CD14-positive monocyte (primary cell): ENCODE results near the gene EDNRA. TPM values are rescaled to one million over a fixed set of nuclear protein-coding genes. Genes with fewer than 3 reads are reported as not detected.

ENCODE experiments used
- DNase-seq, 3 donors: peaks; one replicate each; pipeline ENCODE4 v3.0.0-alpha.2; 2011 to 2022
- H2AFZ ChIP-seq: 2 replicates; pipeline ENCODE4 v1.6.0; 2012; ENCODE audit warnings: mild to moderate bottlenecking, low read depth, low read length, inconsistent platforms; ENCODE audit not compliant: insufficient read depth, poor library complexity, severe bottlenecking
- H3K27ac ChIP-seq, 2 donors: 1 replicate in 1 of 2; 2 replicates in 1 of 2; pipeline ENCODE4 v1.5.1; 2012 to 2013; ENCODE audit warnings: low read length in 2 of 2, control low read depth in 1 of 2, inconsistent platforms in 1 of 2, low read depth in 1 of 2, mild to moderate bottlenecking in 1 of 2
- H3K27me3 ChIP-seq, 2 donors: one replicate each; pipeline versions ENCODE4 v1.6.0 to v1.6.1; 2011 to 2013; ENCODE audit warnings: low read length in 2 of 2; ENCODE audit not compliant: control insufficient read depth in 2 of 2, insufficient read depth in 2 of 2
- H3K36me3 ChIP-seq, 2 donors: replicated peaks in 1 of 2; 1 replicate in 1 of 2; 2 replicates in 1 of 2; pipeline versions ENCODE4 v1.5.1 to v1.6.1; 2012 to 2013; ENCODE audit warnings: low read length in 2 of 2, control low read depth in 1 of 2, inconsistent platforms in 1 of 2, mild to moderate bottlenecking in 1 of 2; ENCODE audit not compliant: insufficient read depth in 2 of 2, control insufficient read depth in 1 of 2
- H3K4me1 ChIP-seq, 2 donors: 1 replicate in 1 of 2; 2 replicates in 1 of 2; pipeline versions ENCODE4 v1.5.1 to v1.6.1; 2012 to 2013; ENCODE audit warnings: low read length in 2 of 2, control low read depth in 1 of 2, inconsistent platforms in 1 of 2, mild to moderate bottlenecking in 1 of 2, moderate library complexity in 1 of 2; ENCODE audit not compliant: insufficient read depth in 2 of 2, control insufficient read depth in 1 of 2
- H3K4me2 ChIP-seq: replicated peaks from 2 replicates; pipeline ENCODE3; 2012; ENCODE audit warnings: low read length, moderate library complexity, mild to moderate bottlenecking; ENCODE audit not compliant: poor library complexity, severe bottlenecking; ENCODE audit errors: extremely low read depth
- H3K4me3 ChIP-seq, 3 experiments: fragments of 200-600 bp in 1 of 3; sonication (generic) in 1 of 3; replicated peaks in 1 of 3; 1 replicate in 2 of 3; 2 replicates in 1 of 3; pipeline ENCODE4 v1.5.1; 2011 to 2013; ENCODE audit warnings: low read length in 3 of 3, mild to moderate bottlenecking in 3 of 3, control low read depth in 2 of 3, low read depth in 2 of 3, inconsistent platforms in 1 of 3, moderate library complexity in 1 of 3
- H3K79me2 ChIP-seq: 2 replicates; pipeline ENCODE4 v1.6.0; 2012; ENCODE audit warnings: mild to moderate bottlenecking, control low read depth, inconsistent platforms, low read length, moderate library complexity; ENCODE audit not compliant: insufficient read depth
- H3K9ac ChIP-seq: 2 replicates; pipeline ENCODE4 v1.6.0; 2017; ENCODE audit warnings: low read length, mild to moderate bottlenecking; ENCODE audit not compliant: insufficient read depth, poor library complexity, severe bottlenecking
- H3K9me3 ChIP-seq, 2 donors: replicated peaks in 1 of 2; 1 replicate in 1 of 2; 2 replicates in 1 of 2; pipeline versions ENCODE4 v1.5.1 to v1.6.1; 2012 to 2013; ENCODE audit warnings: low read length in 2 of 2, control low read depth in 1 of 2; ENCODE audit not compliant: control insufficient read depth in 1 of 2, insufficient read depth in 1 of 2
- H4K20me1 ChIP-seq: 2 replicates; pipeline ENCODE4 v1.6.0; 2012; ENCODE audit warnings: mild to moderate bottlenecking, low read length, control low read depth, moderate library complexity; ENCODE audit not compliant: insufficient read depth
- H3K27ac Mint-ChIP-seq, 7 donors: one replicate each; pipeline ENCODE4 v1.8.0; 2020; ENCODE audit warnings: mild to moderate bottlenecking in 7 of 7, mixed read lengths in 7 of 7, moderate library complexity in 6 of 7, inconsistent platforms in 2 of 7
- H3K27me3 Mint-ChIP-seq, 3 donors: one replicate each; pipeline ENCODE4 v1.8.0; 2021 to 2022; ENCODE audit warnings: low read depth in 3 of 3, mild to moderate bottlenecking in 3 of 3, mixed read lengths in 3 of 3, moderate library complexity in 3 of 3, inconsistent platforms in 1 of 3
- H3K36me3 Mint-ChIP-seq, 2 donors: one replicate each; pipeline ENCODE4 v1.8.0; 2020; ENCODE audit warnings: mixed read lengths in 2 of 2, inconsistent platforms in 1 of 2, mild to moderate bottlenecking in 1 of 2
- H3K4me1 Mint-ChIP-seq: one replicate; pipeline ENCODE4 v1.8.0; 2020; ENCODE audit warnings: mild to moderate bottlenecking, mixed read lengths
- H3K4me3 Mint-ChIP-seq, 2 donors: one replicate each; pipeline ENCODE4 v1.8.0; 2020; ENCODE audit warnings: mild to moderate bottlenecking in 2 of 2, mixed read lengths in 2 of 2, moderate library complexity in 1 of 2
- H3K9me3 Mint-ChIP-seq, 7 donors: one replicate each; pipeline ENCODE4 v1.8.0; 2020 to 2022; ENCODE audit warnings: mixed read lengths in 7 of 7, mild to moderate bottlenecking in 6 of 7, moderate library complexity in 6 of 7, inconsistent platforms in 2 of 7
- CTCF ChIP-seq: fragments of 200-600 bp; IDR thresholded peaks from one replicate; pipeline ENCODE4 v1.8.0; 2022; ENCODE audit warnings: antibody characterized with exemption, mild to moderate bottlenecking
- WGBS: methylation state at CpG from one replicate; pipeline ENCODE4 v1.1.5; 2013; ENCODE audit warnings: missing lambda C conversion rate; ENCODE audit not compliant: insufficient coverage; 5-methylcytosine and 5-hydroxymethylcytosine counted together
- intact Hi-C, 2 donors: fragments of 100-400 bp; cut with micrococcal nuclease; formaldehyde crosslinking; loops; one replicate each; pipeline versions ENCODE4 v1.15.0 to v1.15.1; 2023
- polyA plus RNA-seq, 3 donors: library from polyadenylated mRNA; depleted of rRNA in 1 of 3; unstranded in 2 of 3; stranded (reverse) in 1 of 3; fragments of 300-500 nt in 2 of 3; fragments of >200 nt in 1 of 3; fragmentation: Illumina TruSeq in 2 of 3; gene quantifications; 1 replicate in 2 of 3; 2 replicates in 1 of 3; pipeline ENCODE4 v1.2.3, GENCODE V29; 2012 to 2021

EDNRA gene
- polyA plus RNA-seq, 3 donors, result not detected

DNA sequence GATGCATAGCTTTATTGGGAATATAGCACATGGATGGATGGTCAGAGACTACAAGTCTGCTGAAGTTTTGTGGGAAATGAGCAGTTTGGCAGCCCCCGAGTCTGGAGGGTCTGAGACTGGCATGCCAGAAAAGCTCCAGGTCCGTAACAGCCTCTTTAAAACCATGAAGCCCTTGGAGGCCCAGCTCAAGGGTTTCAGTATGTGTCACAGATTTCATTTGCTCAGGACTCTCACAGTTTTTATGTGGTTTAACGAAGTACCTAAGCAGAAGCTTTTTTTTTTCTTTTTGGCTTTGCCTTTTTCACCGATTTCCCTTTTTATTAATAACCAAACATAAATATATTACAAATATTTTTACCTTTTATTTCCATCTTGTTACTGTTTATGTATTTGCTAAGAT lies 105.7 kb downstream of the EDNRA start:
- Mint-ChIP-seq H3K4me3 (no peak overlapping the region), H3K27ac (no peak overlapping the region), H3K27me3 (peaks cover 0 to 2% (median 1%) of the 10 kb centered on the region in 3 donors), H3K4me1 (no peaks in the 10 kb centered on the region), H3K9me3 (peaks cover 0 to 6% (median 2%) of the 10 kb centered on the region in 7 donors), H3K36me3 (no peaks in the 10 kb centered on the region)
- intact Hi-C loops, result no loop called here
- H3K4me1 ChIP-seq, result no peaks in the 10 kb centered on the region
- H3K4me2 ChIP-seq, result no peak overlapping the region
- no peaks in the 10 kb centered on the region for H4K20me1 ChIP-seq
- H3K9ac ChIP-seq, result no peak overlapping the region
- no peak overlapping the region for H3K4me3 ChIP-seq
- H3K36me3 ChIP-seq, result no peaks in the 10 kb centered on the region
- no peak for DNase-seq
- H3K79me2 ChIP-seq, result no peaks in the 10 kb centered on the region
- H3K27me3 ChIP-seq, result no peaks in the 10 kb centered on the region
- H3K9me3 ChIP-seq, result no peaks in the 10 kb centered on the region
- TF ChIP-seq CTCF, result no peak
- H3K27ac ChIP-seq, result no peak overlapping the region
- WGBS, result 95% methylated on average over 2 of the region's 4 CpGs
- H2AFZ ChIP-seq, result no peak overlapping the region

GRCh38 chr4:147587041-147587440 lies 106.1 kb downstream of the EDNRA start:
- Histone ChIP-seq H4K20me1 (no peaks in the 10 kb centered on the region), H3K9me3 (no peaks in the 10 kb centered on the region), H3K27me3 (no peaks in the 10 kb centered on the region), H3K4me1 (no peaks in the 10 kb centered on the region), H2AFZ (no peak overlapping the region), H3K9ac (no peak overlapping the region), H3K4me2 (no peak overlapping the region), H3K4me3 (no peak overlapping the region), H3K79me2 (no peaks in the 10 kb centered on the region), H3K36me3 (no peaks in the 10 kb centered on the region), H3K27ac (no peak overlapping the region)
- TF ChIP-seq CTCF, result no peak
- H3K9me3 Mint-ChIP-seq, result peaks cover 0 to 6% (median 2%) of the 10 kb centered on the region in 7 donors
- H3K36me3 Mint-ChIP-seq, result no peaks in the 10 kb centered on the region
- no peak overlapping the region for H3K4me3 Mint-ChIP-seq
- H3K27ac Mint-ChIP-seq, result no peak overlapping the region
- intact Hi-C loops, result no loop called here
- H3K27me3 Mint-ChIP-seq, result peaks cover 0 to 2% (median 1%) of the 10 kb centered on the region in 3 donors
- H3K4me1 Mint-ChIP-seq, result no peaks in the 10 kb centered on the region
- WGBS, result no CpG with 5 or more reads among the region's 3 CpGs
- DNase-seq, result no peak
